Lower lobe of right lung (tissue), 2 donors: ENCODE data around the gene MFNG. TPM values are rescaled to one million over a fixed set of nuclear protein-coding genes. Genes with fewer than 3 reads are reported as not detected.

Source experiments
- ATAC-seq, 2 donors: fragments of 200-7000 bp; cut with Tn5 transposase; one replicate each; pipeline ENCODE4 v1.9.1; 2020 to 2022; ENCODE audit warnings: mild to moderate bottlenecking in 2 of 2, moderate library complexity in 2 of 2
- DNase-seq: peaks from one replicate; pipeline ENCODE4 v3.0.0-alpha.2; 2020
- H3K27ac ChIP-seq: fragments of 200-600 bp; one replicate; pipeline ENCODE4 v1.8.0; 2022
- H3K27me3 ChIP-seq: fragments of 200-600 bp; one replicate; pipeline ENCODE4 v1.8.0; 2022; ENCODE audit warnings: low read depth
- H3K36me3 ChIP-seq: fragments of 200-600 bp; one replicate; pipeline ENCODE4 v1.8.0; 2022; ENCODE audit warnings: mild to moderate bottlenecking
- H3K4me1 ChIP-seq: fragments of 200-600 bp; one replicate; pipeline ENCODE4 v1.8.0; 2022
- H3K4me3 ChIP-seq: fragments of 200-600 bp; one replicate; pipeline ENCODE4 v1.8.0; 2022; ENCODE audit warnings: mild to moderate bottlenecking
- H3K9me3 ChIP-seq: fragments of 200-600 bp; one replicate; pipeline ENCODE4 v1.8.0; 2022
- CTCF ChIP-seq: fragments of 200-600 bp; IDR thresholded peaks from one replicate; pipeline ENCODE4 v1.8.0; 2022; ENCODE audit warnings: antibody characterized with exemption, mild to moderate bottlenecking
- intact Hi-C: fragments of 100-400 bp; cut with DNase I; formaldehyde crosslinking; loops from one replicate; pipeline ENCODE4 v1.11.0; 2022
- total RNA-seq: library from RNA; stranded (reverse); fragmentation: NEBNext Ultra II Directional; extraction: Animal tissue kit (Norgen Biotek cat#: 25700); gene quantifications from one replicate; pipeline ENCODE4 v1.2.1, GENCODE V29; 2021
- donor health status: DM: no; HTN: yes; CAD: no; lungs with severe emphysema.

MFNG gene
- total RNA-seq, 1 donor from 2014 or later: 71.0 TPM

GRCh38 chr22:37462983-37463382 is 23.2 kb downstream of the MFNG start:
- no peaks in the 10 kb centered on the region for H3K4me1 ChIP-seq
- no peaks in the 10 kb centered on the region for H3K9me3 ChIP-seq
- TF ChIP-seq CTCF: no peak
- no peaks in the 10 kb centered on the region for H3K27me3 ChIP-seq
- H3K4me3 ChIP-seq: no peak overlapping the region
- DNase-seq (no peak), ATAC-seq (peak; percentile 31 to 36)
- intact Hi-C loops: no loop called here
- peaks cover 18% of the 10 kb centered on the region for H3K36me3 ChIP-seq
- no peak overlapping the region for H3K27ac ChIP-seq

GRCh38 chr22:37462436-37462835 is 23.7 kb downstream of the MFNG start:
- Histone ChIP-seq H3K4me1 (no peaks in the 10 kb centered on the region), H3K27ac (no peak overlapping the region), H3K36me3 (peaks cover 18% of the 10 kb centered on the region), H3K27me3 (no peaks in the 10 kb centered on the region), H3K9me3 (no peaks in the 10 kb centered on the region), H3K4me3 (no peak overlapping the region)
- no peak for DNase-seq
- no peak for TF ChIP-seq CTCF
- ATAC-seq: no peak
- intact Hi-C loops: no loop called here

GRCh38 chr22:37461961-37462360 is 24.2 kb downstream of the MFNG start:
- intact Hi-C loops: no loop called here
- Histone ChIP-seq H3K27me3 (no peaks in the 10 kb centered on the region), H3K36me3 (peaks cover 15% of the 10 kb centered on the region), H3K27ac (no peak overlapping the region), H3K9me3 (no peaks in the 10 kb centered on the region), H3K4me1 (no peaks in the 10 kb centered on the region), H3K4me3 (no peak overlapping the region)
- ATAC-seq: no peak
- TF ChIP-seq CTCF: no peak
- DNase-seq: no peak

GRCh38 chr22:37460684-37461083 is 25.5 kb downstream of the MFNG start:
- H3K4me3 ChIP-seq: no peak overlapping the region
- peaks cover 3% of the 10 kb centered on the region for H3K36me3 ChIP-seq
- no peak overlapping the region for H3K27ac ChIP-seq
- no peaks in the 10 kb centered on the region for H3K27me3 ChIP-seq
- no peaks in the 10 kb centered on the region for H3K4me1 ChIP-seq
- intact Hi-C loops: no loop called here
- DNase-seq (no peak), ATAC-seq (no peak)
- no peak for TF ChIP-seq CTCF
- H3K9me3 ChIP-seq: no peaks in the 10 kb centered on the region

- no peak for TF ChIP-seq CTCF
These were observed 27.0 kb downstream of the MFNG start for GRCh38 chr22:37459206-37459605.

More at GRCh38 chr22:37459206-37459605, 27.0 kb downstream of the MFNG start:
- Histone ChIP-seq H3K9me3 (no peaks in the 10 kb centered on the region), H3K27ac (no peak overlapping the region), H3K4me3 (no peak overlapping the region), H3K27me3 (no peaks in the 10 kb centered on the region), H3K36me3 (no peaks in the 10 kb centered on the region), H3K4me1 (peaks cover 8% of the 10 kb centered on the region)
- intact Hi-C loops: no loop called here
- DNase-seq: no peak
- no peak for ATAC-seq
